Measurements from ENCODE around the gene LYRM4.

LYRM4 gene

GRCh38 chr6:5150551-5151075 lies 110.1 kb downstream of the LYRM4 start:
- H3K27ac ChIP-seq = peak overlapping the region; percentile 67
- TF ChIP-seq, protein P1, sequence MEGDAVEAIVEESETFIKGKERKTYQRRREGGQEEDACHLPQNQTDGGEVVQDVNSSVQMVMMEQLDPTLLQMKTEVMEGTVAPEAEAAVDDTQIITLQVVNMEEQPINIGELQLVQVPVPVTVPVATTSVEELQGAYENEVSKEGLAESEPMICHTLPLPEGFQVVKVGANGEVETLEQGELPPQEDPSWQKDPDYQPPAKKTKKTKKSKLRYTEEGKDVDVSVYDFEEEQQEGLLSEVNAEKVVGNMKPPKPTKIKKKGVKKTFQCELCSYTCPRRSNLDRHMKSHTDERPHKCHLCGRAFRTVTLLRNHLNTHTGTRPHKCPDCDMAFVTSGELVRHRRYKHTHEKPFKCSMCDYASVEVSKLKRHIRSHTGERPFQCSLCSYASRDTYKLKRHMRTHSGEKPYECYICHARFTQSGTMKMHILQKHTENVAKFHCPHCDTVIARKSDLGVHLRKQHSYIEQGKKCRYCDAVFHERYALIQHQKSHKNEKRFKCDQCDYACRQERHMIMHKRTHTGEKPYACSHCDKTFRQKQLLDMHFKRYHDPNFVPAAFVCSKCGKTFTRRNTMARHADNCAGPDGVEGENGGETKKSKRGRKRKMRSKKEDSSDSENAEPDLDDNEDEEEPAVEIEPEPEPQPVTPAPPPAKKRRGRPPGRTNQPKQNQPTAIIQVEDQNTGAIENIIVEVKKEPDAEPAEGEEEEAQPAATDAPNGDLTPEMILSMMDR (conservative IDR thresholded peaks at IDR 0.05) = no peak

DNA sequence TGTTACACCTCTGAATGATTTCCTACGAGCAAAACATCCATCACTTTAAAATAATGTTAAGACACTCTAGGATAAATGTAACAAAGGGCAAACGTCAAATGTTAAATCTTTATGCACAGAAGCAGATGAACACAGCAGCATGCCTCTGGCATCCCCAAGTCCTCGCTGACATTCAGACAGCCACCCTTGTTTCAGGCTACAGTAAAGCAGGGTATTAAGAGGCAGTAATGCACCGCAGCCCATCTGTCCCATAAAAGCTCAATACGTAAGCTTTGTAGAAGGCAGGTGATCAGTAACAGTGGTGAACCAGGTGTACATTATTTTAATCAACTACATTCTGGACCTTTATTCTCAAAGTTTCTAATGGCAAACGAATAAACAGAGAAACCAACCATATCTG lies 110.9 kb downstream of the LYRM4 start:
- H3K27ac ChIP-seq = no peak overlapping the region
- TF ChIP-seq, protein P1 (conservative IDR thresholded peaks at IDR 0.05) = no peak

- TF ChIP-seq, protein P1 (conservative IDR thresholded peaks at IDR 0.05) = no peak
- no peak overlapping the region for H3K27ac ChIP-seq
Measured at GRCh38 chr6:5149159-5149704, 111.5 kb downstream of the LYRM4 start.

- TF ChIP-seq, protein P1 (conservative IDR thresholded peaks at IDR 0.05) = no peak
- no peak overlapping the region for H3K27ac ChIP-seq
Measured at GRCh38 chr6:5146398-5146797, 114.4 kb downstream of the LYRM4 start.

DNA sequence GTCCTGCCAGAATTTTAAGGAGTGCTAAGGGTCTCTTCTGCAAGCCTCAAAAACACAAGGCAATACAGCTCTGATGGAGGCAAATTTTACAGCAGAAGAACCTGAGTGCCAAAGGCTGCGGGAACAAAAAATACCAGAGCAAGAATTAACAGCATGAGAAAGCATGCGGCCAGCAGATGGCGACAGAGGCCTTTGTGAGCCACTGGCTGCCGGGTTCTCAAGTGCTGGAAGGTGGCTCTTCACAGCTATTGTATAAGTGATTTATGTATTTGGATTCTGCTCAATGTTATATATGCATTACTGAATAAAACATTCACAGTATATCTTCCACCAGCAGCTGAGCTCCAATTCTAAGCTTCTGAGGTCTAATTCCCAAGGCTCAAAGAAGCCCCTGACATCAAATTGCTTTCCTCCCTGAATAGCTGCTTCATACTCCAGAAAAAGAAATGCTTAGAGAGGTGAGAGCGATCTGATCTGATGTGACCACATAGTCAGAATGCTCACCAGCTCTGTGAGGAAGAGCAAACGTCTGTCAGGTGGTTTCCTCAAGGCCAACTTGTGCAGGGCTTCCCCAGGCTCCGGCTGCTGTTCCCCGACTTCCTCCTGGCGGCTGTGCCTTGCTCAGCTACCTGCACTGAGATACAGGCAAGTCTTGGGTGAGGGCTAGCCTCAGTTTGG lies 117.0 kb downstream of the LYRM4 start:
- TF ChIP-seq, protein P1 (conservative IDR thresholded peaks at IDR 0.05) = peak; percentile 81
- no peak overlapping the region for H3K27ac ChIP-seq

- TF ChIP-seq, protein P1 (conservative IDR thresholded peaks at IDR 0.05) = no peak
- H3K27ac ChIP-seq = no peak overlapping the region
Measured at GRCh38 chr6:5142915-5143314, 117.8 kb downstream of the LYRM4 start.

GRCh38 chr6:5142131-5142530 lies 118.6 kb downstream of the LYRM4 start:
- TF ChIP-seq, protein P1 (conservative IDR thresholded peaks at IDR 0.05) = no peak

More at GRCh38 chr6:5142131-5142530, 118.6 kb downstream of the LYRM4 start:
- H3K27ac ChIP-seq = no peak overlapping the region

Data from VCaP (cell line).